ENCODE data around the gene IDI1.
A peak's percentile ranks its signal among the peaks of the same experiment; 100 is the strongest.

Gene IDI1

DNA sequence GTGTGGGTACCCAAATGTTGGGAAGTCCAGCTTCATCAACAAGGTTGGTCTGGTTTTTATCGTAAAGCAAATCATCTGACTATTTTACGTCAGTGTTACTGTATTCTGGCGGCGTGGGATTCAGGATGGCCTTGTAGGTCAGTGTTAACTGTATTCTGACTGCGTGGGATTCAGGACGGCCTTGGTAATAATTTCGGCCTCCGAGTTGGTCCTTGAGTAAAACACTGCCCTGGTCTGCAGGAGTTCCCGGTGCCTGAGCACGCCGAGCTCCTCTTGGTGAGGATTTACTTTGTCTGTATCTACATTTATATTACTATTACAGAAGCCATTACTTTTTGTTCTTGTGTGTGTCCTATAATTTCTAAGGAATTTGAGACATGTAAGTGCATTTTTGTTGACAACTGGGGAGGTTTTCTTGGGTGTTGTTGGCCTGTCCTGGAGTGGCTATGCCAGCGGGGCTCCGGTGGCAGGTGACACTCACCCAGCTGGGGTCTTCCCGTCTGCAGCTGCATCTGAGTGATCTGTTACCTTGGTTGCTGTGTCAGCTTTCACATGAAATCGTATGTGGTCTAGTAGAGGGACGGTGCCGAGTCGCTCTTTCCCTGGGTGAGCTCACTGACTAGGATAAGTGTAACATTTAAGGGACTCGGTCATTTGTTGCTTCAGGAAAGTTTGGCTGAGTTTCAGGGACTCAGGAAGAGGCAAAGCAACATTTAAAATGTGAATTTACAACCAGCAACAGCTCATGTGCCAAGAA lies 51.5 kb downstream of the IDI1 start:
- no peak for DNase-seq (ENCODE audit: low read depth)
- TF ChIP-seq CTCF (IDR thresholded peaks at IDR 0.05; ENCODE audit: insufficient read depth, low read depth, low read length, missing control alignments): no peak
- no peak overlapping the region for H3K4me3 ChIP-seq (ENCODE audit: low read depth, low read length)

- DNase-seq (ENCODE audit: low read depth): no peak
- TF ChIP-seq CTCF (IDR thresholded peaks at IDR 0.05; ENCODE audit: insufficient read depth, low read depth, low read length, missing control alignments): no peak
Observed at GRCh38 chr10:996031-996430, 52.9 kb downstream of the IDI1 start.

GRCh38 chr10:995559-995926 lies 53.4 kb downstream of the IDI1 start:
- DNase-seq (ENCODE audit: low read depth): no peak
- no peak overlapping the region for H3K4me3 ChIP-seq (ENCODE audit: low read depth, low read length)
- no peak for TF ChIP-seq CTCF (IDR thresholded peaks at IDR 0.05; ENCODE audit: insufficient read depth, low read depth, low read length, missing control alignments)

More at GRCh38 chr10:996031-996430, 52.9 kb downstream of the IDI1 start:
- no peak overlapping the region for H3K4me3 ChIP-seq (ENCODE audit: low read depth, low read length)

- no peak overlapping the region for H3K4me3 ChIP-seq (ENCODE audit: low read depth, low read length)
- no peak for TF ChIP-seq CTCF (IDR thresholded peaks at IDR 0.05; ENCODE audit: insufficient read depth, low read depth, low read length, missing control alignments)
- no peak for DNase-seq (ENCODE audit: low read depth)
Observed at GRCh38 chr10:994836-995558, 53.9 kb downstream of the IDI1 start.

- DNase-seq (ENCODE audit: low read depth): no peak
- no peak overlapping the region for H3K4me3 ChIP-seq (ENCODE audit: low read depth, low read length)
- no peak for TF ChIP-seq CTCF (IDR thresholded peaks at IDR 0.05; ENCODE audit: insufficient read depth, low read depth, low read length, missing control alignments)
Observed at GRCh38 chr10:992871-993270, 56.0 kb downstream of the IDI1 start.

- no peak for TF ChIP-seq CTCF (IDR thresholded peaks at IDR 0.05; ENCODE audit: insufficient read depth, low read depth, low read length, missing control alignments)
- H3K4me3 ChIP-seq (ENCODE audit: low read depth, low read length): no peak overlapping the region
- DNase-seq (ENCODE audit: low read depth): peak; percentile 47
Observed at GRCh38 chr10:992467-992866, 56.5 kb downstream of the IDI1 start.
